Stimulated activated CD4-positive, alpha-beta T cell treated with anti-CD3 and anti-CD28 coated beads, TNF-alpha, amount 100 ng/mL, for 48 hours (primary cell): Measurements from ENCODE around the gene DPY30.

Experiments
- DNase-seq, 3 donors: peaks; one replicate each; pipeline ENCODE4 v3.0.0-alpha.2; 2020; ENCODE audit warnings: low read depth in 3 of 3

The DPY30 gene

DNA sequence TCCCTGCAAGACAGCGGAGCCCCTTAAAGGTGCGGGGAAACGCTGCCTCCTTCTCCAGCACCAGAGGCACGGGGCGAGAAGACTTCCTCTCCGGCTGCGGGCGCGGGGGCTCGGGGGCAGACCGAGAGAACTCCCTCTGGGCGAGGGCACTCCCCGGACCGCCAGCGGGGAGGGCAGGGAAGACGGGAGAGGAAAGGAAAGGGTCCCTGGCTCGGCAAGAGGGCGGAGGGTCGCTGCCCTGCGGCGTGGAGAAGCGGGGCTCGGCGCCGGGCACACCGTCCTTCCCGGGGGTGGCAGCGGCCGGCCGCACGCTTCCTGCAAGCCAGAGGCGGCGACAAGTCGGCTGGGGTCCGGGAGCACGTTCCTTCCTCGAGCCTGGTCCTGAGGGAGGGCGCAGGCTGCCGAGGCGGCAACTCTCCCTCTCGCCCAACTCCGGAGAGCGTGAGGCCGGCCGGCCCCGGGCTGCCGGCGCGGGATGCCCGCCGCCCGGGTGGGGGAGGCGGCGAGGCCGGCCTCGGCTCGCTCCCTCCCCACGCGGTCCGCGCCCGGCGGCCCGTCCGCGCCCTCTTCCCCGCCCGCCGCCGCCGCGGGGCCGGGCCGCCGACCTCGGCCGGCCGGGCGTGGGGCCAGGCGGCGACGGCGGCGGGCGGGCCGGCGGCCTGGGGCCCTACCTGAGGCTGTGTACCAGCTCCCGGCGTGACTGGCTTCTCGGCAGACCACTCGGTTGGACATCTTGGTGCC is 29.9 kb downstream of the DPY30 start:
- DNase-seq = peak in 1 of 3 donors; percentile 26

DNA sequence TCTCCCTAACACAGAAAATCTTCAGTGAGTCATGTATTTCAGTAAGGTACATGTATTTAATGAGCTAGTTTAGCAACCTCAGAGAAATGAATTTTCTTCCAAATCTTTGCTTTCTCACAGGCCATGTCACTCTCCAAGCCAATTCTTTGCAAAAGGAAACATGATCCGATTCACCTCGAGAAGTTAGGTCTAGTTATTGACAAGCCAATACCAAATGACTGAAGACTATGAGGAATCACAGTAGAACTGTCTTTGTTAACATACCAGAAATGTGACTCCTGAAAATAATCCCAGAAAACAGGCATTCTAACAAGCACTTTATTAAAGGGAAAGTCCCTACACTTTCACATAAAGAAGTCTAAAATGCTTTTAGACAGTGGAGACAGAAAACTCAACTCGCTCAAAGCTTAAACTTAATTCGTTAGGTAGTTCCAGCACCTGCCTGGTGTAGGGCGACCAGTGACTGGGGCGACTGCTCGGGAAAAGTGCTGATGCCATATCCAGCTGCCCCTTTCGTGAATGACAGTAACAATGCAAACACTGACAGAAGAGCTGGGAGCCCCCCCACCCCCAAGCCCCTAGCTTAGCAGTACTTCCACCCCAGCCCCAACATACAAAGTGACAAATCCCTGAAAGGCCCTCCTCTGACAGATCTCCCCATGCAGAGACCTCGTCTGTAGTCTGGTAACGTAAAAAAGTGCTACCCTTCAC is 30.6 kb downstream of the DPY30 start:
- peak in 1 of 3 donors; percentile 6 for DNase-seq

DNA sequence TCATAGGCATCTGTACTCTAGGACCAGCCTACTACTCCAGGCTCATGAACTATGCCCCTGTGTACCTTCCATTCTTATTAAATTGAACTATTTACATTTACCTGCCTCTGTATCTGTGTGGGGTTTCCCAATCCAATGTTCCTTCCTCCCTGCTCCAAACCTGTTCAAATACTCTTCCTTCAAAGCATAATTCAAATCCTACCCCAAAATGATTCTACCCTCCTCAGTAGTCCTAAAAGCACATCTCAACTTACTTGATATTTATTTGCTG is 32.5 kb downstream of the DPY30 start:
- DNase-seq = no peak

DNA sequence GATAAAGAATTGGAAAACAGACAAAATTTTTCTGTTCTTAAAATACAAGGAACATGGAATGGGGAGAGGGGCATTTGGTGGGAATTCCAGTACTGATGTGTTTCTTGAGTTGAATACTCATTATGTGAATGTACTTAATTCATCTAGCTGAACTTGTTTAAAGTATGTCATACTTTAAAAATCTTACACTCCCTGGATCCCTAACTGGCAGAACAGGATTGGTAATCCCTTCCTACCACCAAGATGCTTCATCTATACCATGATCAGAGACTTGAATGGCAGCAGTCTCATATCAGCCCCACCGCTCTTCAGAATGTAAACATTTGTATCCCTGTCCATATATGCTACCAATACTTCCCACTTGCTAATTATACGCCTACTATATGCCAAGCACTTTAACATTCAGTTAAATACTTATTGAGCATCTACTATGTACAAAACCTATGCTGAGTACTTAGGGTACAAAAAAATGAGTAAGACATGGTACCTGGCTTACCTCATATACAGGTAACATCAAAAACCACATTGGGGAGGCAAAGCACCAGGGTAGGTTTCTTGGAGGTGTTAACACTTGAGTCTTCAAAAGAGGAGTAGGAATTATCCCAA is 34.1 kb downstream of the DPY30 start:
- no peak for DNase-seq

DNA sequence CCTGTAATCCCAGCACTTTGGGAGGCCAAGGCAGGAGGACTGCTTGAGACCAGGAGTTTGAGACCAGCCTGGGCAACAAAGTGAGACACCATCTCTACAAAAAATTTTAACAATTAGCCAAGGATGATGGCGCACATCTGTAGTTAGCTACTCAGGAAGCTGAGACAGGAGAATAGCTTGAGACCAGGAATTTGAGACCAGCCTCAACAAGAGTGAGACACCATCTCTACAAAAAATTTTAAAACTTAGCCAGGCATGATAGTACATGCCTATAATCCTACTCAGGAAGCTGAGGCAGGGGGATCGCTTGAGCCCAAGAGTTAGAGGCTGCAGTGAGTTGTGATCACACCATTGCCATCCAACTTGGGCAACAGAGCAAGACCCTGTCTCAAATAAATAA is 35.8 kb downstream of the DPY30 start:
- DNase-seq = no peak

DNA sequence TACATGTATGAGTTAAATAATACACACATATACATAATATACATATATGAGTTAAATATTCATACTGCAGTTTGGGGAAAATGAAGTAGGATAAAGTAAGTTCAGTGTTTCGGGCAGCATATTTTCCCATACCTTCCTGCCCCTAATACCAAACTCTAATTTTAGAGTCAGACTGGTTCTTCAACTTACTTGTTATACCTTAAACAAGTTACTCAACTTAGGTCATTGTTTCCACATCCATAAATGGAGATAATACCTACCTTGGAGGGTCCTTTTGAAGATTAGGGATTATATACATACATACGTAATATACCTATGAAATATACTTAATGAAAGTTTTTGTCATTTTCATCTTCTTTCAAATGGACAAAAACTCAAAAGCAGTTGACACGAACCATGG is 37.2 kb downstream of the DPY30 start:
- DNase-seq = no peak

DNA sequence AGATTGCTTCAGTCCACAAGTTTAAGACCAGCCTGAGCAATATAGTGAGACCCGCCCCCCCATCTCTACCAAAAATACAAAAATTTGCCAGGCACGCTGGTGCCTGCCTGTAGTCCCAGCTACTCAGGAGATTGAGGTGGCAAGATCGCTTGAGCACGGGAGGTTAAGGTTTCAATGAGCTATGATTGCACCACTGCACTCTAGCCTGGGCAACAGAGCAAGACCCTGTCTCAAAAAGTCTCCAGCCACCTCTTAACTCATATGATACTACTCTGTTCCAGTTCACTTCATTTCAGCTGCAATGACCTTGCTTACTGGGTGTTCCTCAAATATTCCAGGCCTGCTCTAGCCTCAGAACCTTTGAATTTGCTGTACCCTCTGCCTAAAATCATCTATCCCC is 40.2 kb downstream of the DPY30 start:
- DNase-seq = no peak

DNA sequence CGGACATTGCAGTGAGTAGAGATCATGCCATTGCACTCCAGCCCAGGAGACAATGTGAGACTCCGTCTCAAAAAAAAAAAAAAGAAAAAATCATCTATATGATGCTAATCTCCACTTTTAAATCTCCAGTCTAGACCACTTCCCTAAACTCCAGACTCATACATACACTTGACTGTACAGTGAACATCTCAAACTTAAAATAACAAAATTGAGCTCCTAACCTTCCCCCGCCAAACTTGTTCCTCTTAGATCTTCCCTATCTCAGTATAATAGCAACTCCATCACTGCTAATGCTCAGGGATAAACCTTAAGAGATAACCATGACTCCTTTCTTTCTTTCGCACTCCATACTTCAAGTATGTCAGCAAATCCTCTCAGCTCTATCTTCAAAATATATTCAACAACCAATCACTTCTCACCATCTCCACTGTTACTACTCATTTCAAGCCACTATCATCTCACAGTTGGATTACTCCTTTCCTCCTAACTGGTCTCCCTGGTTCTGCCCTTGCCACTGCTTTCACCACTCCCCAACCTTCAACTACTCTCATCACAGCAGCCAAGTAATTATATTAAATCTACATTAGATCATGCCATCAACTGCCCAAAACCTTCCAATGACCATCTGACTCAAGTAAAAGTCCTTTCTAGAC is 40.7 kb downstream of the DPY30 start:
- DNase-seq = no peak

DNA sequence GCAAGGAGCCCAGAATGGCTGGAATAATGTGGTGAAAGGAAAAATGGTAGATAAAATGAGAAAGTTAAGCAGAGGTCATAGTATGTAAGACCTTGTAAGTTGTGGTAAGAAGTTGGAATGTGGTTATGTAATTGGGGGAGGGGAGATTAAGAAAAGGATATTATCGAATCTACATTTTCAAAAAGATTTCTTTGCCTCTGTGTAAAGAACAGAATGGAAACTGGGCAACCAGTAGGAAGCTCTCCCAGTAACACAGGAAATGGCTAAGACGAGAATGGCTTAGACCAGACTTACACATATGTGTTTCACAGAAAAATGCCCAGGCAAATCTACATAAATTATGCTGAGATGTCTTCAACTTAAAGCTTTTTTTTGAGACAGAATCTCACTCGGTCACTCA is 42.0 kb downstream of the DPY30 start:
- no peak for DNase-seq

DNA sequence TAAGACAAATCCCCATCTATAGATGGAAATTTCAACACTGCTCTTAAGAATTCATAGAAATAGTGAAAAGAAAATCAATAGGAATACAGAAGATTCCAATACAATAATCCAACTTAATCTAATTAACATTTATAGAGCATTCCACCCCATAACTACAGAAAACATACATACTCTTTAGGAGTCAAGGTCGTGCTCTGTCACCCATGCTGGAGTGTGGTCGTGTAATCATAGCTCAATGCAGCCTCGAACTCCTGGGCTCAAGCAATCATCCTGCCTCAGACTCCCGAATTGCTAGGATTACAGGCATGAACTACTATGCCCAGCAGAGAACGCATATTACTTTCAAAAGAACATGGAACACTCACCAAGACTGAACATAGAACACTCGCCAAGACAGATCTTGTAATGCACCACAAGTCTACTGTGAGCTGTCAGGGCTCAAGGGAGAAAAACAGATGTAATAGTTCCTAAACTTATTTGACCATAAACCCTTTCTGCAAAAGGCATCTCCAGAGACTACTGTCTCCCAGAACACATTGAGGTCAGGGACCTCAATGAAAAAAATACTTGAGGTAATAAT is 42.9 kb downstream of the DPY30 start:
- DNase-seq = no peak

DNA sequence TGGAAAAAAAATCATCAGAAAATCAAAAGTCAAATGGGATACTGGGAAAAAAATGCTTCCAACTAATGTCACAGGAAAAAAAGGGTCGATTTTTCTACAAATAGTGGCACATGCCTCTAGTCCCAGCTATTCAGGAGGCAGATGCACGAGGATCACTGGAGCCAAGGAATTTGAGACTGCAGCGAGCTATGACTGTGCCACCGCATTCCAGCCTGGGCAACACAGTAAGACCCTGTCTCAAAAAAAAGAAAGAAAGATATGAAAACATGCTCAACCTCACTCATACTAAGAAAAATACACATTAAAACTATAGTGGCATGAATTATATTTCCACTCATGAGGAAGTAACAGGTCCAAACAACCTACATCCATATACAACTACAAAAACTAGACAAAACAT is 46.7 kb downstream of the DPY30 start:
- no peak for DNase-seq

DNA sequence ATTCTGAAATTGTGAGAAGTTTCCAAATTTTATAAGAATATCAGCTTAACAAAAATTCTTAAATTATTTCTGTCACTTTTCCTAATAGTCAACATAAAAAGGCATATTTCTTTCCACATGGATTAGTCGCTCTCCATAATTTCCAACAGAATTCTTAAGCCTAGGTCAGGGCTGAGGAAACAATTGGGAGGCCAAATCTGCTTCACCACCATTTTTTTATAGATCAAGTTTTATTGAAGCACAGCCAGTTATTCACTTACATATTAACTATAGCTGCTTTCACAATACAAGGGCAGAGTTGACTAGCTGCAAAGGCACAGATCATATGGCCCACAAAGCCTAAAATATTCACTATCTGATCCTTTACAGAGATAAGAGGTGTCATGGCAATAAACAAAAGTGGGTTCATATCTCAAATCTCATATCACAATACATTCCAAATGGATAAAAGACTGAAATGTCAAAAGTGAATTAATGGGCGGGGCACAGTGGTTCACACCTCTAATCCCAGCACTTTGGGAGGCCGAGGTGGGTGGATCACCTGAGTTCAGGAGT is 47.5 kb downstream of the DPY30 start:
- DNase-seq = no peak

DNA sequence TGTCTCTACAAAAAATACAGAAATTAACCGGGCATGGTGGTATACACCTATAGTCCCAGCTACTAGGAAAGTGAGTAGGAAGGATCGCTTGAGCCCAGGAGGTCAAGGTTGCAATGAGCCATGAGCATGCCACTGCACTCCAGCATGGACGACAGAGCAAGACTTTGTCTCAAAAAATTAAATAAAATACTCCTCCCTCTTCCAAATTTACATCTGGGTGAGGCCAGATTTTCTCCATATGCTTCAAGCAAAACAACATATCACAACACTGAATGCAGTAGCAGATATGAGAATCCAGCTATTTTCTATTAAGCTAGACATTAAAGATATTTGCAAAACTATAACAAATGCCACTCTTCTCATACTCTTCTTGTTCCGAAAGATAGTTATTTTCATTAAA is 49.7 kb downstream of the DPY30 start:
- DNase-seq = no peak

DNA sequence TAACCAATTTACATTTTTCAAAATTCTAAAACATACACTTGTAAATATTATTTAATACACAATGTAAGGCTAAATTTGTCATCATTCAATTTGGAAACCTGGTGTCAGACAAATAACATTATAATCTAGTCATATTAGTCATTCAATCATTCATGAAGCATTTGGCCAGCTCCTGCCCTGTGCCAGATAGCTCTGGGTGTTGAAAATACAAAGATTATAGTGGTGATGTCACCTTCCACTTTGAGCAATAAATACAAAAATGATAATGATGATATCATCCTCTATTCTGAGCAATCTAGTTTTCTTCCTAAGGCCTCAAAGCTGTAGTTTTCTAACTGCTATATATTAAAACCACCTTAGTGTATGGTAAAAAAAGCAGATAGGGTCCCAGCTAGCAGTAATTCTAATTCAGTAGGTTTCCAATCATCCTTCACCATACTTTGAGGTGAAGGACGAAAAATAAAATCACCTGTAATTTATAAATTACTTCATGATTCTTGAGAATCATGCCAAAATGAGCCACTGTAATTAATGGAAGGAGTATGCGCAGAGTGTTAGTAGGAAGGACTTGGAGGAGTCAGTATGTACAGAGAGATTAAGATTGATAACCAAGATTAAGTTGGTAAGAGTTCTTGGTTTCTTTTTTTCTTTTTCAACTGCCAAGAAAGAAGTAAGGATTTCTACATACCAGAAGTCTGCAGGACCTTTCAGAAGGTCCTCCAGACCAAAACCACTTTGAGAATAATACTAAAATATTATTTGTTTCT is 52.0 kb downstream of the DPY30 start:
- no peak for DNase-seq

DNA sequence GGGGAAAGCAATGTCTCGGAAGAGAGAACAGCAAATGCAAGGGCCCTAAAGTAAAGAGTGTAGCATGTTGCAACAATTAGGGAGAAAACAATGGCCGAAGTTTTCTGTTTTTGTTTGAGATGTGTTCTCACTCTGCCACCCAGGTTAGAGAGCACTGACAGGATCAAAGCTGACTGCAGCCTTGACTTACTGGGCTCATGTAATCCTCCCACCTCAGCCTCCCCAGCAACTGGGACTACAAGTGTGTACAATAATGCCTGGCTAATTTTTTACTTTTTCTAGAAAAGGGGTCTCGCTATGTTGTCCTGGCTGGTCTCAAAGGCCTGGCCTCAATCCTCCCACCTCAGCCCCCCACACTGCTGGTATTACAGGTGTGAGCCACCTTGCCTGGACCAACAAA is 52.7 kb downstream of the DPY30 start:
- no peak for DNase-seq

DNA sequence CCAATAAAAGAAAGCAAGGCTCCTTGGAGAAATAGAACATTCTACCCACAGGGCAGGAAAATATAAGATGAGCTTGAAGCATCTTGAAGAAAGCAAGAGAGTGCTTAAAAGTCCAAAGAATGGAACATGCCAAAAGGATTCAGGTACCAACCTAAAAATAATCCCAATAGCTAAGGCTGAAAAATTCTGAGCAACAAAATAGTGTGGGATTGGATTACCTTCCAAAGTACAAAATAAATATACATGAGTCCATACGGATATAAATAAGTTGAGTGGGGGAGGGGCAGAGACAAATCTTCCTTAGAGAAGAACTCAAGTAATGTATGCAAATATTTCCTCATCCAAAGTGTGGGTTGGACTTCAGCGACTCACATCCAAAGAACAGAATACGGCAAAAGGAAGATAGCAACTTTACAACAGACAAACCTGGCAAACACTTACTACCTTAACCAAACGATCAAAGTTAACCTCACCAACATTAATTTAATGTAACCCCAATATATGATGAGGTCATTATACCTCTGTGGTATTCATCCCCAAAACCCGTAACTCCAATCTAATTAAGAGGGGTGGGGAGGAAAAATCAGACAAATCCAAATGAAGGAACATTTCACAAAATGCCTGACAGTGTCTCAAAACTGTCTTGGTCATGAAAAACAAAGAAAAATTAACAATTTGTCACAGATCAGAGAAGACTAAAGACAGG is 55.7 kb downstream of the DPY30 start:
- no peak for DNase-seq

DNA sequence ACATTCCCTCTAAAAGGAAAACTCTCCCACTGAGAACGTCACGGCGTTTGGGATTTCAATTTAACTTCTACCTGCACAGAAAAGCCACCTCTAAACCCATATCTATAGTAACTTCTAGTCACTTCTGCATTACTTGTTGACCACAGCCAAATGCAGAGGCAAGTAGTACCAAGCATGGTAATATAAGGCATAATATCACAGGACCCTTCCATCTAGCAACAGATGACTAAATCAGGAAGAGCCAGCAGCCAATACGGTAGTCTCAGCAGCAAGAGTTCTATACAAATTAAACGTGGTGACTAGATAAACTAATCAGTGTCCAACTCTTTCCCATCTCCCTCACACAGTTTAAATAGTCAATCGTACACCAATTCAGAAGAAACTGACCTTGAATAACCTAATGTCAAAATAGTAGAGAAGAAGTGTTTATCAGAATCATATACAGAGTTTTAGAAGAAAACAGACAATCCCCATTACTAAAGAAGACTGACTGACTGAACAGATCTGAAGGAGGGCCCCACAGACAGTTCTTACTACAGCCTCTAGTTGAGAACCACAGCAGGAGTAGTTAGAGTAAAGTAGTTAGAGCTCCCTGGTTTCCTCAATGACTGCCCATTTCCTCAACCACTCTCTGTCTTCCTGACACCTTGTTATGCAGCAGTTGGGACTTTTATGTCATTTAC is 58.8 kb downstream of the DPY30 start:
- DNase-seq = no peak

DNA sequence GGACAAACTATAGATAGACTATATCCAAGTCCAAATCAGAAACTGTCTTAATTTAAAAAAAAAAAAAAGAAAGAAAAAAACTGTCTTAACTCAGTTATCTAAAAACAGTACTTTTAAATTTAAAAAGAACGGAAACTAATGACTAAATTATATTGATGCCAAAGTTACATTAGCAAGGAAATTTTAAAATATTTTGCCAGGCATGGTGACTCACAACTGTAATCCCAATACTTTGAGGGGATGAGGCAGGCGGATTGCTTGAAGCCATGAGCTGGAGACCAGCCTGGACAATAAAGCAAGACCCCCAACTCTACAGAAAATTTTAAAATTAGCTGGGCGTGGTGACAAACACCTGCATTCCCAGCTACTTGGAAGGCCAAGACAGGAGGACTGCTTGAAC is 59.6 kb downstream of the DPY30 start:
- no peak for DNase-seq

DNA sequence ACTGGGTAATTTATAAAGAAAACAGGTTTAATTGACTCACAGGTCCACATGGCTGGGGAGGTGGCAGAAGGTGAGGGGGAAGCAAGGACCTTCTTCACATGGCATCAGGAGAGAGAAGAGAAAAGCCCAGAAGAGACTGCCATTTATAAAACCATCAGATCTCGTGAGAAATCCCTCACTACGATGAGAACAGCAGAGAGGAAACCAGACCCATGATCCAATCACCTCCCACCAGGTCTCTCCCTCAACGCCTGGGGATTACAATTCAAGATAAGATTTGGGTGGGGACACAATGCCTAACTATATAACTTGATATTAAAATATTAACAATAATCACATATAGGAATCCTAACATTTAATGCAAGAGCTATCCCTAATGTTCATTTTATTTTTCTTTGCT is 60.6 kb downstream of the DPY30 start:
- DNase-seq = no peak

DNA sequence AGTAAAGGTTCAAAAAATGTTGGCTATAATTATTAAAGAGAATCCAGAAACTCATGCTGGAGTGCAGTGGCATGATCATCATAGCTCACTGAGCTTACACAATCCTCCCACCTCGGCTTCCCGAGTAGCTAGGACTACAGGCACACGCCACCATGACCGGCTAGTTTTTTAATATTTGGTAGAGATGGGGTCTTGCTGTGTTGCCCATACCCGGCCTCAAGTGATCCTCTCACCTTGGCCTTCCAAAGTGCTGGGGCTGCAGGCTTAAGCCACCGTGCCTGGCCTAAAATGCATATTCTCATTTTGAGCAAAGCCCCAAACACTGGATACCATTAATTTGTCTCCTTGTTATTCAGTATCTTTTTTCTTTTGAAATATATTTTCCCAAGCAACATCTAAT is 61.2 kb downstream of the DPY30 start:
- no peak for DNase-seq
